B cell (primary cell): ENCODE results near the gene PEX19.

Experiments
- CTCF ChIP-seq: fragments of 200-600 bp; IDR thresholded peaks from one replicate; pipeline ENCODE4 v1.8.0; 2022; ENCODE audit warnings: antibody characterized with exemption, mild to moderate bottlenecking
- EZH2 ChIP-seq: IDR thresholded peaks from 2 replicates; pipeline ENCODE4 v1.6.1; 2012; ENCODE audit warnings: borderline replicate concordance, low read depth, mild to moderate bottlenecking, moderate library complexity, low read length; ENCODE audit not compliant: insufficient read depth, poor library complexity, severe bottlenecking

- no peak for TF ChIP-seq CTCF
- TF ChIP-seq EZH2: no peak
These were observed 28.4 kb downstream of the PEX19 start for GRCh38 chr1:160256396-160257046.
